Spleen (tissue), 7 donors: ENCODE data around the gene UBXN11.

Source experiments
- POLR2A ChIP-seq, 3 donors: fragments of 450-650 bp; IDR thresholded peaks; one replicate each; pipeline ENCODE4 v1.5.1; 2017; ENCODE audit warnings: antibody characterized with exemption in 3 of 3, mild to moderate bottlenecking in 1 of 3
- POLR2AphosphoS5 ChIP-seq, 3 donors: sonication (generic); formaldehyde crosslinking; IDR thresholded peaks; one replicate each; pipeline ENCODE4 v1.5.1; 2017; ENCODE audit warnings: antibody characterized with exemption in 3 of 3
- TF ChIP-seq, protein P1 (sequence below), 11 experiments: fragments of 200-600 bp in 7 of 11; fragments of 450-650 bp in 4 of 11; sonication (generic) in 4 of 11; IDR thresholded peaks in 8 of 11; conservative IDR thresholded peaks in 3 of 11; 1 replicate in 7 of 11; 2 replicates in 4 of 11; pipeline versions ENCODE4 v1.4.0 to v1.8.0; 2016 to 2021; ENCODE audit warnings: antibody characterized with exemption in 11 of 11, inconsistent platforms in 4 of 11, mild to moderate bottlenecking in 1 of 11
- donor health status: DM: no; HTN: no; CAD: no; lungs with moderate emphysema.
- donor health status: DM: no; HTN: no; CAD: no.
- donor health status: DM: no; HTN: no; CAD: no.

- TF ChIP-seq, protein P1, sequence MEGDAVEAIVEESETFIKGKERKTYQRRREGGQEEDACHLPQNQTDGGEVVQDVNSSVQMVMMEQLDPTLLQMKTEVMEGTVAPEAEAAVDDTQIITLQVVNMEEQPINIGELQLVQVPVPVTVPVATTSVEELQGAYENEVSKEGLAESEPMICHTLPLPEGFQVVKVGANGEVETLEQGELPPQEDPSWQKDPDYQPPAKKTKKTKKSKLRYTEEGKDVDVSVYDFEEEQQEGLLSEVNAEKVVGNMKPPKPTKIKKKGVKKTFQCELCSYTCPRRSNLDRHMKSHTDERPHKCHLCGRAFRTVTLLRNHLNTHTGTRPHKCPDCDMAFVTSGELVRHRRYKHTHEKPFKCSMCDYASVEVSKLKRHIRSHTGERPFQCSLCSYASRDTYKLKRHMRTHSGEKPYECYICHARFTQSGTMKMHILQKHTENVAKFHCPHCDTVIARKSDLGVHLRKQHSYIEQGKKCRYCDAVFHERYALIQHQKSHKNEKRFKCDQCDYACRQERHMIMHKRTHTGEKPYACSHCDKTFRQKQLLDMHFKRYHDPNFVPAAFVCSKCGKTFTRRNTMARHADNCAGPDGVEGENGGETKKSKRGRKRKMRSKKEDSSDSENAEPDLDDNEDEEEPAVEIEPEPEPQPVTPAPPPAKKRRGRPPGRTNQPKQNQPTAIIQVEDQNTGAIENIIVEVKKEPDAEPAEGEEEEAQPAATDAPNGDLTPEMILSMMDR (IDR thresholded peaks at IDR 0.05 in 8 of 11, conservative IDR thresholded peaks at IDR 0.05 in 3 of 11) = no peak
- no peak for TF ChIP-seq POLR2AphosphoS5 (IDR thresholded peaks at IDR 0.05)
- no peak for TF ChIP-seq POLR2A (IDR thresholded peaks at IDR 0.05)
Observed at GRCh38 chr1:26354972-26355371, 48.5 kb upstream of the UBXN11 start.
